OCI-LY1 (cell line): ENCODE results near the gene LRRC19.

Experiments
- EZH2 ChIP-seq: fragments of 200-600 bp; sonication (generic), shearing (Covaris generic); IDR thresholded peaks from 2 replicates; pipeline ENCODE4 v1.8.0; 2017; ENCODE audit warnings: borderline replicate concordance, mixed run types, mild to moderate bottlenecking, antibody characterized with exemption, low read length, moderate library complexity, mixed read lengths
- TF ChIP-seq, protein P1 (sequence below): fragments of 200-600 bp; sonication (generic), shearing (Covaris generic); IDR thresholded peaks from 2 replicates; pipeline ENCODE4 v1.5.1; 2017; ENCODE audit warnings: mild to moderate bottlenecking, antibody characterized with exemption, low read length, moderate library complexity, mixed read lengths

DNA sequence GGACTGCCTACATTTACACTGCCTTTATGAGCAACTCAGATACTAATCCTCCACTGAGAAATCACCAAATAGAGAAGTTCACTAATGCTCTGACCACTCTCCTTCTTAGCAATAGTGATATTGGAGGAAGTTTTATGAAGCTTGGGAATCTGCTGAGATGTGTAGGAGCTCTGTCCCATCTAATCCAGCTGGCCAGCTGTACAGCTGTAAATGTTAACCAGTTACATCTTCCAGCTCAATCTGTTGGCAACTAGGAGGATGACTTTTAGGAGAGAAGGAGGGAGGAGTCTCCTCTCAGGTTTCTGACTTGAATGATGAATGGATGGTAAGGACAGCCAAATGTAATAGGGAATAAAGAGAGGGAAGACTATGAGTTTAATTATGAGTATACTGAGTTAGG, 36.3 kb upstream of the LRRC19 start:
- TF ChIP-seq, protein P1, sequence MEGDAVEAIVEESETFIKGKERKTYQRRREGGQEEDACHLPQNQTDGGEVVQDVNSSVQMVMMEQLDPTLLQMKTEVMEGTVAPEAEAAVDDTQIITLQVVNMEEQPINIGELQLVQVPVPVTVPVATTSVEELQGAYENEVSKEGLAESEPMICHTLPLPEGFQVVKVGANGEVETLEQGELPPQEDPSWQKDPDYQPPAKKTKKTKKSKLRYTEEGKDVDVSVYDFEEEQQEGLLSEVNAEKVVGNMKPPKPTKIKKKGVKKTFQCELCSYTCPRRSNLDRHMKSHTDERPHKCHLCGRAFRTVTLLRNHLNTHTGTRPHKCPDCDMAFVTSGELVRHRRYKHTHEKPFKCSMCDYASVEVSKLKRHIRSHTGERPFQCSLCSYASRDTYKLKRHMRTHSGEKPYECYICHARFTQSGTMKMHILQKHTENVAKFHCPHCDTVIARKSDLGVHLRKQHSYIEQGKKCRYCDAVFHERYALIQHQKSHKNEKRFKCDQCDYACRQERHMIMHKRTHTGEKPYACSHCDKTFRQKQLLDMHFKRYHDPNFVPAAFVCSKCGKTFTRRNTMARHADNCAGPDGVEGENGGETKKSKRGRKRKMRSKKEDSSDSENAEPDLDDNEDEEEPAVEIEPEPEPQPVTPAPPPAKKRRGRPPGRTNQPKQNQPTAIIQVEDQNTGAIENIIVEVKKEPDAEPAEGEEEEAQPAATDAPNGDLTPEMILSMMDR = no peak
- no peak for TF ChIP-seq EZH2
